HepG2 (cell line): ENCODE results near the gene RPL3. TPM values are rescaled to one million over a fixed set of nuclear protein-coding genes. Genes with fewer than 3 reads are reported as not detected.

Experiments used
- MYPOP ChIP-seq: sonication (generic); formaldehyde crosslinking; IDR thresholded peaks from 2 replicates; pipeline ENCODE4 v1.8.1; 2023; ENCODE audit warnings: mild to moderate bottlenecking, moderate library complexity, missing genetic modification reagents
- PBX2 ChIP-seq: IDR thresholded peaks from 2 replicates; pipeline ENCODE4 v1.6.1; 2016; ENCODE audit warnings: control low read depth
- REXO4 ChIP-seq: sonication (generic); formaldehyde crosslinking; IDR thresholded peaks from 2 replicates; pipeline ENCODE4 v1.8.0; 2022; ENCODE audit warnings: missing genetic modification reagents, mild to moderate bottlenecking, borderline replicate concordance
- STAG1 ChIP-seq: sonication (generic); formaldehyde crosslinking; IDR thresholded peaks from 2 replicates; pipeline ENCODE4 v1.4.0; 2020; ENCODE audit warnings: missing genetic modification reagents
- YEATS4 ChIP-seq: sonication (generic); formaldehyde crosslinking; IDR thresholded peaks from 2 replicates; pipeline ENCODE4 v1.4.0; 2020; ENCODE audit warnings: missing genetic modification reagents, borderline replicate concordance
- ZBTB33 ChIP-seq: sonication (generic); formaldehyde crosslinking; IDR thresholded peaks from 2 replicates; pipeline ENCODE4 v1.4.0; 2020; ENCODE audit warnings: missing genetic modification reagents
- ZNF362 ChIP-seq: sonication (generic); formaldehyde crosslinking; IDR thresholded peaks from 2 replicates; pipeline ENCODE4 v1.4.0; 2020; ENCODE audit warnings: missing genetic modification reagents, mild to moderate bottlenecking, borderline replicate concordance
- ZNF530 ChIP-seq: sonication (generic); formaldehyde crosslinking; IDR thresholded peaks from 2 replicates; pipeline ENCODE4 v1.5.0; 2020; ENCODE audit warnings: low read depth, mild to moderate bottlenecking, missing genetic modification reagents
- ZNF629 ChIP-seq: sonication (generic); formaldehyde crosslinking; conservative IDR thresholded peaks from 2 replicates; pipeline ENCODE4 v1.5.0; 2020; ENCODE audit warnings: missing genetic modification reagents
- ZNF781 ChIP-seq: sonication (generic); formaldehyde crosslinking; IDR thresholded peaks from 2 replicates; pipeline ENCODE4 v1.5.1; 2020; ENCODE audit warnings: borderline replicate concordance, mild to moderate bottlenecking, missing genetic modification reagents; ENCODE audit errors: not compliant biosample characterization
- ZNF878 ChIP-seq: sonication (generic); formaldehyde crosslinking; IDR thresholded peaks from 2 replicates; pipeline ENCODE4 v1.8.1; 2023; ENCODE audit warnings: mild to moderate bottlenecking, missing genetic modification reagents, moderate library complexity
- polyA plus RNA-seq, 8 experiments: library from polyadenylated mRNA; depleted of rRNA in 3 of 8; stranded (reverse) in 7 of 8; unstranded in 1 of 8; fragments of >200 nt; fragmentation: Illumina TruSeq in 4 of 8; extraction: Trizol in 4 of 8; gene quantifications; 2 replicates each; pipeline versions ENCODE4 v1.2.1 to v1.2.3, GENCODE V29; 2011 to 2016; ENCODE audit warnings: low read depth in 4 of 8, missing spikeins in 1 of 8, mixed read lengths in 1 of 8; ENCODE audit not compliant: insufficient read depth in 1 of 8
- total RNA-seq, 5 experiments: library from RNA; depleted of rRNA; stranded (reverse); fragments of >200 nt; fragmentation: Illumina TruSeq; extraction: Trizol; gene quantifications; 2 replicates each; pipeline ENCODE4 v1.2.3, GENCODE V29; 2016; ENCODE audit warnings: low read depth in 1 of 5
- TF ChIP-seq, protein P1 (sequence below): sonication (generic); formaldehyde crosslinking; IDR thresholded peaks from 2 replicates; pipeline ENCODE4 v1.8.0; 2022; ENCODE audit warnings: mild to moderate bottlenecking, missing genetic modification reagents
- TF ChIP-seq, protein P2 (sequence below): IDR thresholded peaks from 2 replicates; pipeline ENCODE4 v1.6.1; 2012; ENCODE audit warnings: low read depth, low read length, improper control_type of control experiment
- TF ChIP-seq, protein P3 (sequence below): sonication (generic); formaldehyde crosslinking; IDR thresholded peaks from 2 replicates; pipeline ENCODE4 v1.9.0; 2022; ENCODE audit warnings: missing genetic modification reagents, mild to moderate bottlenecking, borderline replicate concordance

RPL3 gene
- total and polyA plus RNA-seq, 2 of the 13 experiments (the other 11 are each of a cell fraction or from before 2014, with no cell fraction given) = 1,051 to 3,279 TPM

DNA sequence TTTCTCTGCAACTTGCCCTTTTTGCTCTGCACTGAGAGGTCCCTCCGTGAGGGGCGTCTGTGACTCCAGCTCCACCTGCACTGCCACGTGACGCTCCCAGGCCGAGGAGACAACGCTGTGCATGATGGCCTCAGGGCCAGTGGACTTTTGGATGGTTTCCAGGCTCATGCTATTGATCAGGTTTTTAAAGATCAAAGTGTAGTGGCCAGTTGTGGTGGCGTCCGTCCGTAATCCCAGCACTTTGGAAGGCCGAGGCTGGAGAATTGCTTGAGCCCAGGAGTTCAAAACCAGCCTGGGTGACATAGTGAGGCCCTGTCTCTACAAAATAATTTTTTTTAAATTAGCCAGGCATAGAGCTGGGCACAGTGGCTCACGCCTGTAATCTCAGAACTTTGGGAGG lies 16.1 kb downstream of the RPL3 start (continued):
- peak; percentile 79 for TF ChIP-seq ZNF629 (CRISPR knock-in tag)
- no peak for TF ChIP-seq REXO4 (CRISPR knock-in tag)
- no peak for TF ChIP-seq PBX2 (CRISPR knock-in tag)
- TF ChIP-seq, protein P1, sequence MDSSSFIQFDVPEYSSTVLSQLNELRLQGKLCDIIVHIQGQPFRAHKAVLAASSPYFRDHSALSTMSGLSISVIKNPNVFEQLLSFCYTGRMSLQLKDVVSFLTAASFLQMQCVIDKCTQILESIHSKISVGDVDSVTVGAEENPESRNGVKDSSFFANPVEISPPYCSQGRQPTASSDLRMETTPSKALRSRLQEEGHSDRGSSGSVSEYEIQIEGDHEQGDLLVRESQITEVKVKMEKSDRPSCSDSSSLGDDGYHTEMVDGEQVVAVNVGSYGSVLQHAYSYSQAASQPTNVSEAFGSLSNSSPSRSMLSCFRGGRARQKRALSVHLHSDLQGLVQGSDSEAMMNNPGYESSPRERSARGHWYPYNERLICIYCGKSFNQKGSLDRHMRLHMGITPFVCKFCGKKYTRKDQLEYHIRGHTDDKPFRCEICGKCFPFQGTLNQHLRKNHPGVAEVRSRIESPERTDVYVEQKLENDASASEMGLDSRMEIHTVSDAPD = 0 out of 2 replicates have a peak, but pooled peaks have one; percentile 32
- TF ChIP-seq MYPOP (CRISPR knock-in tag) = no peak
- peak; percentile 71 for TF ChIP-seq ZBTB33
- peak; percentile 22; the same call in 1 of the 2 replicates for TF ChIP-seq STAG1 (CRISPR knock-in tag)
- TF ChIP-seq YEATS4 (CRISPR knock-in tag) = peak; percentile 73; the same call in 1 of the 2 replicates
- TF ChIP-seq, protein P2, sequence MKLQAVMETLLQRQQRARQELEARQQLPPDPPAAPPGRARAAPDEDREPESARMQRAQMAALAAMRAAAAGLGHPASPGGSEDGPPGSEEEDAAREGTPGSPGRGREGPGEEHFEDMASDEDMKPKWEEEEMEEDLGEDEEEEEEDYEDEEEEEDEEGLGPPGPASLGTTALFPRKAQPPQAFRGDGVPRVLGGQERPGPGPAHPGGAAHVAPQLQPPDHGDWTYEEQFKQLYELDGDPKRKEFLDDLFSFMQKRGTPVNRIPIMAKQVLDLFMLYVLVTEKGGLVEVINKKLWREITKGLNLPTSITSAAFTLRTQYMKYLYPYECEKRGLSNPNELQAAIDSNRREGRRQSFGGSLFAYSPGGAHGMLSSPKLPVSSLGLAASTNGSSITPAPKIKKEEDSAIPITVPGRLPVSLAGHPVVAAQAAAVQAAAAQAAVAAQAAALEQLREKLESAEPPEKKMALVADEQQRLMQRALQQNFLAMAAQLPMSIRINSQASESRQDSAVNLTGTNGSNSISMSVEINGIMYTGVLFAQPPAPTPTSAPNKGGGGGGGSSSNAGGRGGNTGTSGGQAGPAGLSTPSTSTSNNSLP = 0 out of 2 replicates have a peak, but pooled peaks have one; percentile 45
- TF ChIP-seq, protein P3, sequence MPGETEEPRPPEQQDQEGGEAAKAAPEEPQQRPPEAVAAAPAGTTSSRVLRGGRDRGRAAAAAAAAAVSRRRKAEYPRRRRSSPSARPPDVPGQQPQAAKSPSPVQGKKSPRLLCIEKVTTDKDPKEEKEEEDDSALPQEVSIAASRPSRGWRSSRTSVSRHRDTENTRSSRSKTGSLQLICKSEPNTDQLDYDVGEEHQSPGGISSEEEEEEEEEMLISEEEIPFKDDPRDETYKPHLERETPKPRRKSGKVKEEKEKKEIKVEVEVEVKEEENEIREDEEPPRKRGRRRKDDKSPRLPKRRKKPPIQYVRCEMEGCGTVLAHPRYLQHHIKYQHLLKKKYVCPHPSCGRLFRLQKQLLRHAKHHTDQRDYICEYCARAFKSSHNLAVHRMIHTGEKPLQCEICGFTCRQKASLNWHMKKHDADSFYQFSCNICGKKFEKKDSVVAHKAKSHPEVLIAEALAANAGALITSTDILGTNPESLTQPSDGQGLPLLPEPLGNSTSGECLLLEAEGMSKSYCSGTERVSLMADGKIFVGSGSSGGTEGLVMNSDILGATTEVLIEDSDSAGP (CRISPR knock-in tag) = peak; percentile 65
- TF ChIP-seq ZNF530 = no peak
- TF ChIP-seq ZNF878 (CRISPR knock-in tag) = peak; percentile 90; the same call in 1 of the 2 replicates
- TF ChIP-seq ZNF362 = peak; percentile 63; the same call in 1 of the 2 replicates
- TF ChIP-seq ZNF781 = peak; percentile 43
